Measurements from ENCODE around the gene CPNE6.

DNA sequence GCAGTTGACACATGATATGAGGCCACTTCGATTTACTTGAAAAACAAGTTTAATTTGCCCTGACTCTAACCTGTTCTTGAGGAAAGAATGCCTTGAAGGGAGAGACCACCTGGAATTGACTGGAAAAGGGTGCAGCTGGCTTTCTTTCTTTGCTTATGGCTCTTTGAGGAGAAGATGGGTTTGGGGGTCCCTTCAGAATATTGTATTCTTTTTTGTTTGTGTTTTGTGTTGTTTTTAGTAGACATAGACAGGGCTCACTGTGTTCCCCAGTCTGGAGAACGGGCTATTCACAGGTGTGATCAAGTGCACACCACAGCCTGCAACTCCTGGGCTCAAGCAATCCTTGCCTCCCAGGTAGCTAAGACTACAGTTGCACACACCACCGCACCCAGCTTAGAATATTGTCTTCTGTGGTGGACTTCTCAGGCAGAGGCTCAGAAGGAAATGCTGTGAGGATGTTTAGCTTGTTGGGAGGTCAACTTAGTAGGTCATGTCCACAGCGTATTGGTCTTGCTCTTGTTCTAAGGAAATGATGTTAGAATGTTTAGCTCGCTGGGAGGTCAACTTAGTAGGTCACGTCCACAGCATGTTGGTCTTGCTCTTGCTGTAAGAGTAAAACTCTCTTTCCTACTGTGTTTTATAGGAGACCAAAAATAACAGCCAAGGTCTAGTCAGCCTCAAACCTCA is 44.9 kb downstream of the CPNE6 start:
- TF ChIP-seq, protein P1, sequence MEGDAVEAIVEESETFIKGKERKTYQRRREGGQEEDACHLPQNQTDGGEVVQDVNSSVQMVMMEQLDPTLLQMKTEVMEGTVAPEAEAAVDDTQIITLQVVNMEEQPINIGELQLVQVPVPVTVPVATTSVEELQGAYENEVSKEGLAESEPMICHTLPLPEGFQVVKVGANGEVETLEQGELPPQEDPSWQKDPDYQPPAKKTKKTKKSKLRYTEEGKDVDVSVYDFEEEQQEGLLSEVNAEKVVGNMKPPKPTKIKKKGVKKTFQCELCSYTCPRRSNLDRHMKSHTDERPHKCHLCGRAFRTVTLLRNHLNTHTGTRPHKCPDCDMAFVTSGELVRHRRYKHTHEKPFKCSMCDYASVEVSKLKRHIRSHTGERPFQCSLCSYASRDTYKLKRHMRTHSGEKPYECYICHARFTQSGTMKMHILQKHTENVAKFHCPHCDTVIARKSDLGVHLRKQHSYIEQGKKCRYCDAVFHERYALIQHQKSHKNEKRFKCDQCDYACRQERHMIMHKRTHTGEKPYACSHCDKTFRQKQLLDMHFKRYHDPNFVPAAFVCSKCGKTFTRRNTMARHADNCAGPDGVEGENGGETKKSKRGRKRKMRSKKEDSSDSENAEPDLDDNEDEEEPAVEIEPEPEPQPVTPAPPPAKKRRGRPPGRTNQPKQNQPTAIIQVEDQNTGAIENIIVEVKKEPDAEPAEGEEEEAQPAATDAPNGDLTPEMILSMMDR (optimal IDR thresholded peaks at IDR 0.05 in 1 of 3, IDR thresholded peaks at IDR 0.05 in 1 of 3, conservative IDR thresholded peaks at IDR 0.05 in 1 of 3; ENCODE audit: extremely low read depth in 1 of 3, insufficient read depth in 2 of 3, low read length in 3 of 3) = no peak
- TF ChIP-seq EZH2 (IDR thresholded peaks at IDR 0.05; ENCODE audit: low read length) = no peak
